PC-3 (cell line): Measurements from ENCODE around the gene RNU1-4.
"Not testable (repeated sequence)": the region's sequence is repeated elsewhere in the genome, so short reads cannot be mapped to it uniquely, and the experiment has no call there.

ENCODE experiments used
- CTCF ChIP-seq: fragments of 300-600 bp; sonication (generic); conservative IDR thresholded peaks from 2 replicates; pipeline ENCODE4 v1.5.1; 2017; ENCODE audit warnings: antibody characterized with exemption, low read depth, mild to moderate bottlenecking, low read length
- EZH2 ChIP-seq: fragments of 300-600 bp; sonication (generic); IDR thresholded peaks from one replicate; pipeline ENCODE4 v1.6.1; 2017; ENCODE audit warnings: antibody characterized with exemption, mild to moderate bottlenecking, low read length; ENCODE audit not compliant: unreplicated experiment
- EZH2phosphoT487 ChIP-seq: fragments of 300-600 bp; sonication (generic); IDR thresholded peaks from 2 replicates; pipeline ENCODE4 v1.6.1; 2018; ENCODE audit warnings: mild to moderate bottlenecking, antibody characterized with exemption, low read length, borderline replicate concordance

- not testable (repeated sequence) for TF ChIP-seq CTCF, EZH2phosphoT487, EZH2
Measured at GRCh38 chr1:16713480-16713879, 26.8 kb upstream of the RNU1-4 start.
